Tibial artery (tissue), 4 donors: ENCODE data around the gene HAUS1.

Experiments
- DNase-seq, 2 donors: peaks; one replicate each; pipeline ENCODE4 v3.0.0-alpha.2; 2019
- H3K27ac ChIP-seq, 2 donors: fragments of 200-600 bp; sonication (generic) in 1 of 2; 1 replicate in 1 of 2; 2 replicates in 1 of 2; pipeline ENCODE4 v1.5.1; 2018 to 2019; ENCODE audit warnings: mild to moderate bottlenecking in 1 of 2
- H3K27me3 ChIP-seq, 2 donors: fragments of 200-600 bp; sonication (generic) in 1 of 2; one replicate each; pipeline versions ENCODE4 v1.5.1 to v1.6.0; 2016 to 2019
- H3K36me3 ChIP-seq, 3 donors: fragments of 200-600 bp; sonication (generic) in 2 of 3; one replicate each; pipeline ENCODE4 v1.5.1; 2016 to 2019; ENCODE audit warnings: mild to moderate bottlenecking in 2 of 3
- H3K4me1 ChIP-seq, 4 donors: fragments of 200-600 bp; sonication (generic) in 2 of 4; 1 replicate in 3 of 4; 2 replicates in 1 of 4; pipeline ENCODE4 v1.5.1; 2016 to 2019
- H3K4me3 ChIP-seq, 2 donors: fragments of 200-600 bp; sonication (generic) in 1 of 2; 1 replicate in 1 of 2; 2 replicates in 1 of 2; pipeline ENCODE4 v1.5.1; 2018 to 2019; ENCODE audit warnings: mild to moderate bottlenecking in 2 of 2
- H3K9me3 ChIP-seq, 3 donors: fragments of 200-600 bp; sonication (generic) in 1 of 3; one replicate each; pipeline ENCODE4 v1.5.1; 2016 to 2019
- intact Hi-C: fragments of 100-400 bp; cut with DNase I; formaldehyde crosslinking; loops from one replicate; pipeline ENCODE4 v1.15.0; 2023; ENCODE audit warnings: low total_unique reads
- TF ChIP-seq, protein P1 (sequence below), 2 experiments: fragments of 200-600 bp in 1 of 2; fragments of 450-650 bp in 1 of 2; IDR thresholded peaks; one replicate each; pipeline ENCODE4 v1.5.1; 2017 to 2019; ENCODE audit warnings: antibody characterized with exemption in 2 of 2, mild to moderate bottlenecking in 1 of 2, moderate library complexity in 1 of 2

HAUS1 gene

DNA sequence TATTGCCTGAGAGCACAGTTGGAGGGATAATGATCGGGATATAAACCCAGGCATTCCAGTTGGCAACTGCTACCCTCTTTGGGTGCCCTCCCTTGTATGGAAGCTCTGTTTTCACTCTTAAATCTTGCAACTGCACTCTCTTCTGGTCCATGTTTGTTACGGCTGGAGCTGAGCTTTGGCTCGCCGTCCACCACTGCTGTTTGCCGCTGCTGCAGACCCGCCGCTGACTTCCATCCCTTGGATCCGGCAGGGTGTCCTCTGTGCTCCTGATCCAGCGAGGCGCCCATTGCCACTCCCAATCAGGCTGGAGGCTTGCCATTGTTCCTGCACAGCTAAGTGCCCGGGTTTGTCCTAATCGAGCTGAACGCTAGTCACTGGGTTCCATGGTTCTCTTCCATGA, 60.7 kb downstream of the HAUS1 start:
- H3K27ac ChIP-seq = no peak overlapping the region
- DNase-seq = peak in 1 of 2 donors; percentile 46
- H3K4me3 ChIP-seq = no peak overlapping the region
- no peaks in the 10 kb centered on the region for H3K36me3 ChIP-seq
- no peaks in the 10 kb centered on the region for H3K27me3 ChIP-seq
- H3K9me3 ChIP-seq = no peaks in the 10 kb centered on the region
- TF ChIP-seq, protein P1, sequence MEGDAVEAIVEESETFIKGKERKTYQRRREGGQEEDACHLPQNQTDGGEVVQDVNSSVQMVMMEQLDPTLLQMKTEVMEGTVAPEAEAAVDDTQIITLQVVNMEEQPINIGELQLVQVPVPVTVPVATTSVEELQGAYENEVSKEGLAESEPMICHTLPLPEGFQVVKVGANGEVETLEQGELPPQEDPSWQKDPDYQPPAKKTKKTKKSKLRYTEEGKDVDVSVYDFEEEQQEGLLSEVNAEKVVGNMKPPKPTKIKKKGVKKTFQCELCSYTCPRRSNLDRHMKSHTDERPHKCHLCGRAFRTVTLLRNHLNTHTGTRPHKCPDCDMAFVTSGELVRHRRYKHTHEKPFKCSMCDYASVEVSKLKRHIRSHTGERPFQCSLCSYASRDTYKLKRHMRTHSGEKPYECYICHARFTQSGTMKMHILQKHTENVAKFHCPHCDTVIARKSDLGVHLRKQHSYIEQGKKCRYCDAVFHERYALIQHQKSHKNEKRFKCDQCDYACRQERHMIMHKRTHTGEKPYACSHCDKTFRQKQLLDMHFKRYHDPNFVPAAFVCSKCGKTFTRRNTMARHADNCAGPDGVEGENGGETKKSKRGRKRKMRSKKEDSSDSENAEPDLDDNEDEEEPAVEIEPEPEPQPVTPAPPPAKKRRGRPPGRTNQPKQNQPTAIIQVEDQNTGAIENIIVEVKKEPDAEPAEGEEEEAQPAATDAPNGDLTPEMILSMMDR (IDR thresholded peaks at IDR 0.05) = no peak
- H3K4me1 ChIP-seq = no peaks in the 10 kb centered on the region
- intact Hi-C loops = loop anchor here (10.0 kb wide), 1 partner anchor 230 kb away; no protein-coding TSS in a partner anchor

DNA sequence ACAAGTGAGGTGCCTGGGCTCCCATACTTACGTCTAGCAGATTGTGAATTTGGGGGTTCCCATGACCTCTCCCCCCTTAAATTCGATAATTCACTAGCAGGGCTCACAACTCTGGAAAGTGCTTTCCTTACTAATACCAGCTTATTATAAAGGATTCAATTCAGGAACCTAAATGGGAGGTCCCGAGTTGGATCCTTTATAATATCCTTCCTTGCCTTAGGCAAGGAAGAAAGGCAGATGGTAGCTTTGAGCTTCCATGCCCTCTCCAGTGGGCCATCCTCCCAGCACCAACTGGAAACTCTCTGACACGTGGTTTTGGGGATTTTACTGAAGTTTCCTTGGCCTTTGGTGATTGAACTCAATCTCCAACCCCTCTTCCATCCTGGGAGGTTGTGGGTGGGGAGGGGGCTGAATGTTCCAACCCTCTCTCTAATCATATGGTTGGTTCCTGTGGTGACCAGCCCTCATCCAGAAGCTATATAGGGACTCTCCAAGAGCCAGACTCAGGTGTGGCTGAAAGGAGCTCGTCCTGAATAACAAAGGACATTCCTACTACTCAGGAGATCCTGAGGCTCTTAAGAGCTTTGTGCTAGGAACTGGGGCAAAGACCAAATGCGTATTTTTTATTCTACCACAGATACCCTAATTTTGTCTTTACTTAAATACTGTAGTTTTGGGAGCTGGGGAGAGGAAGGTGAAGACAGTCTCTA, 62.2 kb downstream of the HAUS1 start:
- Histone ChIP-seq H3K4me1 (no peaks in the 10 kb centered on the region), H3K36me3 (no peaks in the 10 kb centered on the region), H3K4me3 (no peak overlapping the region), H3K27ac (no peak overlapping the region), H3K27me3 (no peaks in the 10 kb centered on the region), H3K9me3 (no peaks in the 10 kb centered on the region)
- intact Hi-C loops = loop anchor here (10.0 kb wide), 1 partner anchor 228 kb away; no protein-coding TSS in a partner anchor
- TF ChIP-seq, protein P1 (IDR thresholded peaks at IDR 0.05) = no peak
- DNase-seq = no peak

DNA sequence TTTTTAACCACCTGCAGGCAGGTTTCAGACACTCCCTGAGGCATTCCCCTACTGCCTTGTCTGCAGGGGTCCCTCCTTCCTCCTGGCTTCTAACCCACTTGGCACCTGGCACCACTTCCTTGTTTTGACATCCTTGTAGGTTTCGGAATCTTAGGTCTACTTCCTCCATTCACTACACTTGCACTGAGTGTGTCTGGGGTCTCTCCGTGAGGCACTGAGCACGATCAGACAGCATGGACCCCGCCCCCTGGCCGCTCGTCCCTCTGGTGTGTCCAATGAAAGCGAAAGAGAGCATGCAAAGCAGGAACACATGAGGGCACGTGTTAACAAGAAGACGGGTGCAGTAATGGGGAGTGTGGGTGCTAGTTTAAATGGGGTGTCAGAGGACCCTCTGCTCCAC, 63.8 kb downstream of the HAUS1 start:
- H3K4me1 ChIP-seq = peaks cover 0 to 2% (median 0%) of the 10 kb centered on the region in 4 donors
- no peak for DNase-seq
- H3K36me3 ChIP-seq = no peaks in the 10 kb centered on the region
- H3K27me3 ChIP-seq = no peaks in the 10 kb centered on the region
- H3K4me3 ChIP-seq = no peak overlapping the region
- no peak overlapping the region for H3K27ac ChIP-seq
- H3K9me3 ChIP-seq = no peaks in the 10 kb centered on the region
- TF ChIP-seq, protein P1 (IDR thresholded peaks at IDR 0.05) = no peak
- intact Hi-C loops = loop anchor here (10.0 kb wide), 1 partner anchor 227 kb away; no protein-coding TSS in a partner anchor

DNA sequence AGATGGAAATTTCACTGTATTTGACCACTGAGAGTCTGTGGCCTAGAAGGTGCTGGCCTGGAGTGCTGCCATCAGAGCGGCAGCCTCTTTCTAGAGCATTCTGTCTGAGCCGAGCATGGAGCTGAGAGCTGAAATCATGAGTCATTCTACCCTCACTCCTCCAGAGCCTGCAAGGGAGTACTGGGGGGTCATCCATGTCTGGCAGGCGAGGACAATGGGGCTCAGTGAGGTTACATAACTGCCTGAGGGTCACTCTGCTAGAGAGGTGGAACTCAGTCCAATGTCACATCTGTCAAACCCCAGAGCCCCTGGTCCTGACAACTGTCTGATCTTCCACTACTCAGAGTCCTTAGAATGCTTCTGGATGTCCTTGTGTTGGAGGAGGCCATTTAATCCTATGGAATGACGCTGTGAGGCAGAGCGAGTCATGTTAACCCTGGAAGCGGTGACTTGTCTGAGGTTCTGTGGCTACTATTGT, 65.3 kb downstream of the HAUS1 start:
- no peak overlapping the region for H3K4me3 ChIP-seq
- H3K27ac ChIP-seq = no peak overlapping the region
- DNase-seq = no peak
- peaks cover 0 to 4% (median 0%) of the 10 kb centered on the region in 4 donors for H3K4me1 ChIP-seq
- no peaks in the 10 kb centered on the region for H3K36me3 ChIP-seq
- intact Hi-C loops = loop anchor here (10.0 kb wide), 1 partner anchor 225 kb away; no protein-coding TSS in a partner anchor
- TF ChIP-seq, protein P1 (IDR thresholded peaks at IDR 0.05) = no peak
- no peaks in the 10 kb centered on the region for H3K27me3 ChIP-seq
- no peaks in the 10 kb centered on the region for H3K9me3 ChIP-seq

DNA sequence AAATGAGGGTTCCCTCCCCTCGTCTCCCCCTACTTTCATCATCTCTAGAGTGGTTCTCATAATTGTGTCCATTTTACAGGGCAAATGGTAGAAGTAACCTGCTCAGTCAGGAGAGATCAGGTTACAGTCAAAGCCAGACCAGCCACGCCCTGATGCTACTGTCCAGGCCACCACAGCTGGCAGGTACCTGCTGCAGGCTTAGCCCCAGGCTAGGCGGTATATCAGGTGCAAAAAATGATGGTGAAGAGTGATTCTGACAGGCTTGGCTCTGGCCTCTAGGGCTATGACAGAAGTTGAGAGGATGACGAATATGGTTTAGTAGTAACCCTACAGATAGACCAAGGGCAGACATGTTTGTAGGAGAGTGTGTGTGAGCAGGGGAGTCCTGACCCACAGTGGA, 67.1 kb downstream of the HAUS1 start:
- DNase-seq = no peak
- intact Hi-C loops = loop anchor here (5.0 to 10.0 kb wide), 2 partner anchors 313 to 486 kb away; partner anchors contain the start of gene LOXHD1

More for the DNA sequence above, 67.1 kb downstream of the HAUS1 start:
- no peaks in the 10 kb centered on the region for H3K9me3 ChIP-seq
- no peaks in the 10 kb centered on the region for H3K27me3 ChIP-seq
- H3K4me3 ChIP-seq = no peak overlapping the region
- TF ChIP-seq, protein P1 (IDR thresholded peaks at IDR 0.05) = no peak
- H3K4me1 ChIP-seq = peaks cover 0 to 21% (median 7%) of the 10 kb centered on the region in 4 donors
- no peak overlapping the region for H3K27ac ChIP-seq
- no peaks in the 10 kb centered on the region for H3K36me3 ChIP-seq
